Right lung (tissue), 5 donors: ENCODE data around the gene LARP6. TPM values are rescaled to one million over a fixed set of nuclear protein-coding genes. Genes with fewer than 3 reads are reported as not detected.
"Not testable (repeated sequence)": the region's sequence is repeated elsewhere in the genome, so short reads cannot be mapped to it uniquely, and the experiment has no call there.

ENCODE experiments used
- DNase-seq, 2 donors: peaks; one replicate each; pipeline ENCODE4 v3.0.0-alpha.2; 2013
- polyA plus RNA-seq, 5 donors: library from polyadenylated mRNA; unstranded; fragments of 120-200 nt; gene quantifications; one replicate each; pipeline versions ENCODE4 v1.2.1 to v1.2.3, GENCODE V29; 2013; ENCODE audit warnings: inconsistent platforms in 1 of 5, low replicate concordance in 1 of 5; ENCODE audit not compliant: insufficient read length in 5 of 5, insufficient read depth in 1 of 5

LARP6 gene
- polyA plus RNA-seq, 5 donors = 14.8 to 17.3 (median 15.1) TPM

DNA sequence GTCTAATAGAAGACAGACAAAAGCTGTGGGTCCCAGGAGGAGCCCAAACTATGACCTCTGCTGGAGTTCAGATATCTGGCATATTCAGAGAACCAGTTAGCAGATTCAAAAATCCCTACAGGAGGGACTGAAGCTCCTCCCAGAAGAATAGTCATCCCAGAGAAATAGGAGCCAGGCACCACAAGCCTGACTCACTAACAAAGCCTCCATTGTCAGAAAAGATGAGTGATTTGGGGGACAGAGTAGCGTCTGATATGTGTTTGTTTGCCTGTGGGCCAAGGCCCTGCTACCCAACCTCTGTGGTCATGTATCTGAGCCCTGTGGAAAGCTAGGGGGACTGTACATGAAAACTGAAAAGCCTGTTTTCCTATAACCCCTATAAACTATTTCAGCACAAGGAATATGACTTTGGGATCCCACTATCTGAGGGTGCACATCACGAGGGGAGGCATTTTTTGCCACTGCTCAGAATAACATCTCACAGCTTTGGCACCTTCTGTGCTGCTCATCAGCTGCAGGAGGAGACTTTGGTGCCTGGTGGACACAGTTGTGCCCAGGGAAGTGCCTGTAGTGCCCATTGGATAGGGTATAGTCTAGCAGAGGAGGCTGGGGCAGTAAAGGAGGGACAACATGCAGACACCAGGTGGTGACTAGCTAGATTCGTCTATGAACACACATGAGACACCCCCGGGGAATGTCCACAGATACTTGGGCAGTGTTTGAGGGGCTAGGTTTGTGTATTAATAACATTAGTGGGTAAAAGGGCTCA, 9.7 kb upstream of the LARP6 start:
- no peak for DNase-seq

DNA sequence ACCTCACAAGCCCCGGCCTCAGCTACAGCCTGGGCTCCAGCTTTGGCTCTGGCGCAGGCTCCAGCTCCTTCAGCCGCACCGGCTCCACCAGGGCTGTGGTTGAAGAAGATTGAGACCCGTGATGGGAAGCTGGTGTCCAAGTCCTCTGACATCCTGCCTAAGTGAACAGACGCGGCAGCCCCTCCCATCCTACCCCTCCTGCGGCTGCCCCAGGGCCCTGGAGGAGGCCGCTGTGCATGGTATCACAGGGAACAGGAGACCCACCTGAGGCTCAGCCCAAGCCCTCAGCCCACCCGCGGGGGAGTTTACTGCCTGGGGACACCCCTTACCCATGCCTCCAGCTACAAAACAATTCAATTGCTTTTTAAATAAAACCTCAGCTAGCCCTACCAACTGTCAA, 6.0 kb upstream of the LARP6 start:
- DNase-seq = no peak

DNA sequence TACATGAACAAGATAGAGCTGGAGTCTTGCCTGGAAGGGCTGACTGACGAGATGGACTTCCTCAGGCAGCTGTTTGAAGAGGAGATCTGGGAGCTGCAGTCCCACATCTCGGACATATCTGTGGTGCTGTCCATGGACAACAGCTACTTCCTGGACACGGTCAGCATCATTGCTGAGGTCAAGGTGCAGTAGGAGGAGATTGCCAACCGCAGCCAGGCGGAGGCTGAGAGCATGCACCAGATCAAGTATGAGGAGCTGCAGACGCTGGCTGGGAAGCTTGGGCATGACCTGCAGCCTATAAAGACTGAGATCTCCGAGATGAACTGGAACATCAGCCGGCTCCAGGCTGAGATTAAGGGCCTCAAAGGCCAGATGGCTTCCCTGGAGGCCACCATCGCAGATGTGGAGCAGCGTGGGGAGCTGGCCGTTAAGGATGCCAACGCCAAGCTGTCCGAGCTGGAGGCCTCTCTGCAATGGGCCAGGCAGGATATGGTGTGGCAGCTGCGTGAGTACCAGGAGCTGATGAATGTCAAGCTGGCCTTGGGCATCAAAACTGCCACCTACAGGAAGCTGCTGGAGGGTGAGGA, 5.5 kb upstream of the LARP6 start:
- DNase-seq = no peak

DNA sequence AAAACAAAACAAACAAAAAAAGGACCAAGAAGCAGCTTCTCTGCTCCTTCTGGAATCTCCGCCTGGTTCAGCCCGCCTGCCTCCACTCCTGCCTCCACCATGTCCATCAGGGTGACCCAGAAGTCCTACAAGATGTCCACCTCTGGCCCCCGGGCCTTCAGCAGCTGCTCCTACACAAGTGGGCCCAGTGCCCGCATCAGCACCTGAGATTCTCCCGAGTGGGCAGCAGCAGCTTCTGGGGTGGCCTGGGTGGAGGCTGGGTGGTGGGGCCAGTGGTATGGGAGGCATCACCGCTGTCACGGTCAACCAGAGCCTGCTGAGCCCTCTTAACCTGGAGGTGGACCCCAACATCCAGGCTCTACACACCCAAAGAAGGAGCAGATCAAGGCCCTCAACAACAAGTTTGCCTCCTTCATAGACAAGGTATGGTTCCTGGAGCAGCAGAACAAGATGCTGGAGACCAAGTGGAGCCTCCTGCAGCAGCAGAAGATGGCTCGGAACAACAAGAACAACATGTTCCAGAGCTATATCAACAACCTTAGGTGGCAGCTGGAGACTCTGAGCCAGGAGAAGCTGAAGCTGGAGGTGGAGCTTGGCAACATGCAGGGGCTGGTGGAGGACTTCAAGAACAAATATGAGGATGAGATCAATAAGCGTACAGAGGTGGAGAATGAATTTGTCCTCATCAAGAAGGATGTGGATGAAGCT, 4.8 kb upstream of the LARP6 start:
- not testable (repeated sequence) for DNase-seq

DNA sequence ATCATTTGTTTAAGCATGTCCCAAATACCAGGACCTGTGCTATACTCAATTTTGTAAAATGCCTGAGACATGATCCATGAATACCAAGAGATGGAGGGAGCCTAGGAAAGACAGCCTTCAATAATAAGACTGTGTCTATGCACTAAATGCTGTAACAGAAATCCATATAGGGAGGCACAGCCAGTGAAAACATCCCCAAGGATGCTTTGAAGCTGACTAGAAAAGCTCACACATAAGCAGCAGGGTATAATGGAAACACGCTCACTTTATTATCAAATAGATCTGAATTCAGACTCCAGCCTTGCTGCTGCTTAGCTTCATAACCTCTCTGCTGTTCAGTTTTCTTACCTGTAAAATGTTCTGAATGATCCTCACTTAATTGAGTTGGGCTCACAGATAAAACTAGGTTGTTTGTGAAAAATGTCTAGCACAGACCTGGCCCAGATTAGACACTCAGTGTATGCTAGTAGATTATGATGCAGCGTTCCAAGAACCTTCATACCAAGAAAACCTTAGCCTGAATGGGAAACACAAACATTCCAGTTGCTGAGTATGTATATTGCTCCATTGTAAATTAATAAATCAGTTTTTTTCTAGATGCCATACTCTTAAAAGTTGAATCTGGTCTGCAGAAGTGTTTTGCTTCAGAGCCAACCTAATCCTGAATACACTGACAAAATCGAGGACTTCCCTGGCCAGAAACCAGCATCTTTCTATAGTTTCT, 3.8 kb upstream of the LARP6 start:
- DNase-seq = no peak

DNA sequence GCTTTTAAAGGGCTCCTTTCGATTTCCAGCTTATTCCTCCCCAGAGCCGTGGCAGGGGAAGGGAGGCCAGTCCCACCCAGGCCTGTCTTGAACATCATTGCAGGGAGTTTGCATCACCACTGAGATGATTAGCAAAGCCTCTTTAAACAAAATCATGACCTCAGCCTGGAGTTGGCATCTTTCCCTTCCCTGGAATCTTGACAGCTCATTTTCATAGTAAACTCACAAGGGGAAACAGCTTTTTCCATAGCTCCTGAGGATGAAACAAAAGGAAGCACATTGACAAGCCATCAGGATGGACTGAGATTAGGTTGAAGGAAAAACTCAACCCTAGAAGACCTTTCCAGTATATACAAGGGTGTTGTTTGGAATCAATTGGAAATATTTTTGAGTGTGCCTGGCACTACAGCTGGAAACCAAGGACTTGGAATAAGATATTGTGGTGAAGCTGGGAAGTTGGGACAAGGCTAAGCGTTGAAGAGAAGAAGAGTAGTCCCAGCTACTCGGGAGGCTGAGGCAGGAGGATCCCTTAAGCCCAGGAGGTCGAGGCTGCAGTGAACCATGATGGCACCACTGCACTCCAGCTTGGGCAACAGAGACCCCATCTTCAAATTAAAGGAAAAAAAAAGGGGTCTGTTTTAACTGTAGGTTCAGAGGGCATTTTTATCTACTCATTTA, 3.1 kb upstream of the LARP6 start:
- DNase-seq = peak; percentile 92 to 95

DNA sequence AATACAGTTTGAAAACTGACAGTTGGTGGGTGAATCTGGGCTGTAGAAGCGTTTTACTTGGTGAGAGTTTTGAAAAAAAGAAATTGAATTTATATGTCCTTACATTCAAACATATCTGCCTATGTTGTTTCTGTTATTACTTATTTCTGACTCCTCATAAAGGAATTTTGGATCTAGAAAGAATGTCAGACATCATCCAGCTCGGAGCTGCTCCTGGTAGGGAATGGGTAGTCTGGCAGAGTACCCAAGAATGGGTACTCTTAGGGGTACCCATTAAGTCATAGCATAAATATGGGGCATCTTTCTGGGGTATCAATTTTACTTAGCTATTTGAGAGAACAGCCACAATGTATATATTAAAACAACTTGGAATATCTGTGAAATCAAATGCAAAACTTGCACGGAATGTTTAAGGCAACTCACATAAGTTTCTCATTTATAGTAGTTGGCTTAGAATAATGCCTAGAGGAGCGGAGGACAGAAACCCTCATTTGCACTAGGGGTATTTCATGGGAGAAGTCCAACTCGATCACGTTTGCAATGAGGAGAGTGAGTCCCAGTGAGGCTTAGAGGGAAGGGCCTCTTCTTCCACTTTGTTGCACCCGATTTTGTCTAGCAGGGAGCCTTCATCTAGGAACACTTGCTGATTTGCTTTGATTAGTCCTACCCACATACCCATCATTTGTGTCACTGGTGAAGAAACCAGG, 2.4 kb upstream of the LARP6 start:
- no peak for DNase-seq

DNA sequence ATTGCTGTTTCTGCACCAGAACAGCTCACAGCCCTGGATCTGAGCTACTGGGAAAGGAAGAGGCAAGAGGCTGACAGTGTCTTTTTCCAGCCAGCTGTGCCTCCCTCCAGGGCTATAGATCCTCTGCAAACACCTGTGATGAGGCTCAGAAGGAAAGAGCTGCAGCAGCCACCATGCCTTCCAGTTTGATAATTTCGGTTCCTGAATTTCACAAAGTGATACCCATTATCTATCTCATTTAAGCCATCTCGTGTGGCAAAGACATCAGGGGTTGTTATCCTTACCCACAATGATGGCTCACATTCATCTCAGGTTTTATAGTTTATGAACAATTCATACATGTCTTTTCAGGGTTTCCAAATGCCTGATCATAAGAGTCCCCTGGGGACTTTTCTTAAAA, 1.8 kb upstream of the LARP6 start:
- no peak for DNase-seq

DNA sequence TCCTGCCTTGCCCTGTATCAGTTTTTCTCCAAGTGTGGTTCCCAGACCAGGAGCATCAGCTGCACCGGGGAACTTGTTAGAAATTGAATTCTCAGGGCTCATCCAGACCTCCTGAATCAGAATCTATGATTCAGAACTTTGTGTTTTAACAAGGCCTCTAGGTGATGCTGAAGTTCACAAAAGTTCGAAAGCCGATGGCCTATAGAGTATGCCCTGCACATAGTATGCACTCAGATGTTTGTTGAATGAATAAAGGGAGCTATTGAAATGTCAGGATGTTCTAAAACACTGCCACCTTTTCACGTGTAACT, 664 bp upstream of the LARP6 start:
- no peak for DNase-seq

DNA sequence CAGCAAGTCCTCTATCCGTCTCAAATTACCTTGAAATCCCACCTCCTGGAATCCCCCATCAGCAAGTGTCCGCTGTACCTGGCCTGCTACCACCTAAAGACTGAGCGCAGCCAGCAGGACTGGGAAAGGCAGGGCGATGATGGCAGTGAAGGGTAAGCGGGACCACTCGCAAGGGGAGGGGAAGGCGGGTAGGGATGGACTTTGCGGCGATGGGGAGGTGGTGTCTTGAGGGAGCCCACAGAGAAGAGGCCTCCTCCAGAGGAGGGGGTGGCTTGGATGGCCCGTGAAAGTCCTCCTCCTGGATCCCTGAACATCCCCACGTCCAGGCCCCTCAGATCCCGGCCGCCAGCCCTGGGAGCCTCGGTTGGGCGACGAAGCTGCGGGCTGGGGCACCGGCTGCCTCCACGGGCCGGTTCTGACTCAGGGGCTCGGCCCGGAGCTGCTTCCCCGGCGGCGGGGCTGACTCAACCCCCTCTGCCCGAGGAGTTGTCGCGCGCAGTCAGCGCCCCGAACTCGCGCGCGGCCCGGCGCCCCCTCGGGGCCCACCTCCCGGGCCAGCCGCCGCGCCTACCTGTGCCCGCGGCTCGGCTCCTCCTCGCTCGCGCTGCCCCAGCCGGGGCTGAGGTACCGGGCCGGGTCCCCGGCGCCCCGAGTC, 512 bp downstream of the LARP6 start:
- DNase-seq = peak in 1 of 2 donors; percentile 57

DNA sequence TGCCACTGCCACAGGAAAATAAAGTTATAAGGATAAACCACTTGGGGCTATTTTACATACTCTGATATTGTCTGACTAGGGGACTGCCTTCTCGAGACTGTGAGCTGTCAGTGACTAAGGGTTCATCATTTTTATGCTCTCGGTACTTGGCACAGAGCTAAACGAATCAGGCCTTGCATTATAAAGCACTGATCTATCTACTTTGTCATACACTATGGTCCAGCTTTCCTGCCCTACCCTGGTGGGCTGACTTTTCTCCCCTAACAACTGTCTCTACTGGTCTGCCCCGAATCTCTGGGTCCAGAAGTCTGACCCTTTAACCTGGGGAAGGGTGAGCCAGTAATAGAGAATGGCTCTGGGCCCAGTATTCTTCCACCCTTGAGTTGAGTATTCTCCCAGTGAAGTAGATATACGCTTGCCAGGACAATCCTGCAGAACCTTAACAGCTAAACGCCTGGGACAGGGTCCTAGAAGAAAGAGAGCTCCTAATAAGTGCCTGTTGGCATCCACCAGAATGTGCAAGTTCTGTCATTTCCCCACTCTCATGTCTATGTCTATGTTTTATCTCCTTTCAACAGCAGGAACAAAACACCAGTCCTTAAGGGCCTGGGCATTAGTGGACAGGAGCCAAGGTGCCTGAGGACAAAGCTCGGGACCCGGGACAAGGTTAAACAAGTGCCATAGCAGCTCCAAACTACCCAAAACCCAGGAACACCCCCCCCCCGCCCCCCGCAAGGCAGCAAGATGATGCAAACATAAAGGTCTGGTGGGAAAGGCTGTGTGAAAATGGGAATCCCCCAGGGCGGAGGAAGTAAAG, 1.2 kb downstream of the LARP6 start:
- DNase-seq = no peak

DNA sequence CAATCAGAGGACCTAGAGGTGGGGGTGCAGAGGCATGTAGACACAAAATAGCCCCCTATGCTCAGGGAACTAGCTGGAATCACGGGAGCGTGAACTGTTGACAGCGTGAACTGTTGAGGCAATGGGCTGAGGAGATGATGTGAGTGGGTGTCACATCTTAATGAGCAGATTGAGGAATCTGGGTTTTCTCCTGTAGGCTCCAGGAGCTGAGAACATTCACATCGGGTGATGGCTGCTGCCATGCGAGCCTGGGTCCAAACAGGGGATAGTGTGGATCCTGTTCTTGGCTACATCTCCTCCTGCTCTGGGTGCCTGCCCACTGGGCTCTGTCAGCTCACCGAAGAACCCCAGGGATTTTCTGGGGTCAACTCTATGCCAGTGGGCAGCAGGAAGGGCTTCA, 2.1 kb downstream of the LARP6 start:
- no peak for DNase-seq

DNA sequence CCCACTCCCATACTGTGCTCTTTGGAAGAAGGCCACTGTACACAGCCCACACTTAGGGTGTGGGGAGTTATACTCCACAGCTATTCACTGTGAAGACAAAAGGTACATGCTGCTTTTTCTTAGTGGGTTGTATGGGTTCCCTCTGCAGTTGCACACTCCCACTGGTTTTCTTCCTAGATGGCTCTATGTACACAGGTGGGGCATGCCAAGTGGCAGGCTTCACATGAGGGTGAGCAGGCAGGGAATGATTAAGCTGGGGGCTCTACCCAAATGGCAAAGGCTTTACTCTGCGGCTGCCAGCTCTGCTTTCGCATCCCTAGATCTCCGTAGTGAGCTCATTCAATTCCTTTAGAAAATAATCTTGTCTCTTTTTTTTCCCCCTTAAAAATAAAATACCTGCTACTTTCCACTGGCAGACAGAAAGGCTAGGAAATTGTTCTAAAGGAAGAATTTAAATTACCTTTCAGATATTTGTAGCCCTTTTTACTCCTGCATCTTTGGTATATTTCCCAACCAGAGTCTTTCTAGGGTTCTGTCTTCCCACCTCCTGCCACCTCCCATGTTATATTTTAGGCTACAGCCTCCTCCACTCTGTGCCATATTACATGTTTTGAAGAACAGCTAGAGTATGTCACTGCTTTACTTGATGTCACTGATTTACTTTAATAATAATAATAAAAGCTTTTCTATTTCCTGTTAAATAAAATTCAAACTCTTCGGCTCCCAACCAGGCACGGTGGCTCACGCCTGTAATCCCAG, 8.2 kb downstream of the LARP6 start:
- DNase-seq = no peak

DNA sequence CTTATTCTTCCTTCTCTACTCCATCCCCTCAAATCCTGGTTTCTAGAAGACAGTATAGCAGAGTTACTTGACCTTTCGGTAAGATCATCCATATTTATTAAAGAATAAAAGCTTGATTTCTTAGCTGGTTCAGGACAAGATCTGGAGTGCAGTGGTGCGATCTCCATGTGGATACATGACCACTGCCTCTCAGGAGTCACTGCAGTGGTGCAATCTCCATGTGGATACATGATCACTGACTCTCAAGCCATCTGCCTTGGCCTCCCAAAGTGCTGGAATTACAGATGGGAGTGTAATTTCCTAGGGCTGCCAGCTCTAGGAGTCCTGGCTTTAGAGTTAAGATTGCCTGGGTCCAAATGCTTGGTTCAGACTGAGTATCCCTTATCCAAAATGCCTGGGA, 16.5 kb downstream of the LARP6 start:
- DNase-seq = no peak

DNA sequence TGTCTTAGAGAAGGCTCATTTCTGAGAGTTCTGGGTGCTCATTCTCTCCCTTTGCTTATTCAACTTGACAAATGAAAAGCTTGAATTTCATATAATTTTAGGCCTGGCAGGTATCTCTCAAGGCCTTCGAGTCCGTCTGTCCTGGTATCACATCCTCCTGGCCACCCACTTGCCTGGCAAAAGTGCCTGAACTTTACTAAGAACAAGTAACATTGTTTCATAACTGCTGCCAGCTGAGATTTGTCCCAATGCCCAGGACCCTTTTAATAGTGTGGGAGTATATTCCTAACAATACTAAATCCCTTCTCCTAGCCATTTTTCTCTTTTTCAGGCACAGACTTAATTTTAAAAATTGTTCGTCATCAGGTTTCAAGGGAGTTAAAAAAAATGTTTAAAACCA, 18.1 kb downstream of the LARP6 start:
- DNase-seq = no peak

DNA sequence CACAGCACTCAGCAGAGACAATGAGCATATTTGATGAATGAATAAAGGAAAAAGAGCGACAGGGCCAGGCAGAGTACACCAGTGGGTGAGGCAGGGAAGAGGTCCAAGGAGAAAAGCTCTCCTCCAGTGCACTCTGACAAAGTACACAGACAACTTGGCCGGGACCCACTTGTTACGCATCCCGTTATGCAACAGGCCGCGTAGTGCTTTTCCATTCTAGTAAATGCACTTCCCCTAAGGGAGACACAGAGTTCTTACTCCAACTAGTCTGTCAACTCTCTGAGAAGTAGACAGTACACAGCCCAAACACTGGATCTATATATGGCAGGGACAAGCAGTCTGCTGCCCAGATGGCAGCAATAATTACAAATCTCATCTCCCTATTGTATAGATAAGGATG, 18.5 kb downstream of the LARP6 start:
- no peak for DNase-seq

DNA sequence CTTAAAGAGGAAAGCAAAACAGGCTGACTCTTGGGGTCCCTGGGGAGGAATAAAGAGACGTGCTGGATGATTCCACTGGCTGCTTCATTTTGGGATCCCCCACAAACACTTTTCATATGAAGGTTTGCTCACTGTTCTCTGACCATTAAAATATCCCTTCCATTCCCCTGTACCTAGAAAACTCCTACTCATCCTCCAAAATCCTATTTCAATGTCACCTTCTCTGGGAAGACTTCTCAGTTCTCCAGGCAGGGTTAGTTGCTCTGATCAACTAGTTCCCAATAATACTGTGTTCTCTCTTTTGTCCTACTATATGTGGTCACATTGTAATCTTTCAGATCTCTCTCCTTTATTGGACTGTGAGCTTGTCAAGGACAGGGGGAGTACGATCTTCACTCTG, 19.0 kb downstream of the LARP6 start:
- DNase-seq = no peak

DNA sequence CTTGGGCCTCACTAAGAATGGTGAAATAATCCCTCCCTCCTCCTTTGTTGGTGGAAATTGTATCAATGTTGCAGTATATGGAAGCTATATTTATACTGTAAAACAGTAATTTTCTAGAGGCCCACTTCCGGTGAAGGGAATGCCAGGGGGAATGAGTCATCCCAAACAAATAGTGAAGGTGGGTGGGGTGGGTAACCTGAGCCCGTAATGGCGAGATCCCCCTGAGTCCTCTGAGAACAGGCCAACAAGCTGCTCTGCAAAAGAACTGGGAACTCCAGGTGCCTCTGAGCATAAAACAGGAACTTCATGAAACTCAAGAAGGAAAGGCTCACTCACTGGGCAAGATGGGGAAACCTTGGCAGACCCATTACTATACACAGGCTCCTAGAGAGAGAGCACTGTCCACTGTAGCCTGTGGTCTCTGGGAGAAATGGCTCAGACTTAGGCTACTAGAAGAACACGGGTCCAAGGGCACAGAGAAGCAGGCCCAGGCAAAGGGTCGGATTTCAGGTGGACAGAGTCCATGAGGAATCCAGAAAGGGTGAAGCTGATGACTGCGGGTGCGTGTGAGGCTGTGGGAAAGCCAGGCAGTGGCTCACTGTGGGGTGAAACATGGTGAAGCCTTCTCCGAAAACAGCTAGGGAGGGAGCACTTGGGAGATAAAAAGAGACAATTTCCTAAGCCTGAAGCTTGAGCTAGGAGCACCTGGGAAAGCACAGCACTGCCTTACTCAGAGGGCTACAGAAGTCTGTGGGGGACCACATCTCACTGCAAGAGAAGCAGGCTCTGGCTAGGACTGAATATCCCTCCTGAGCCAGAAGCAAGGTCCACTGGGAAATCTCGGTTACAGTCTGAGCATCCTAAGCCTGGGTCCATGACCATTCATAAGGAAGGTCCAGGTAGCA, 19.8 kb downstream of the LARP6 start:
- no peak for DNase-seq
